ENCODE data around the gene LNX1.

DNA sequence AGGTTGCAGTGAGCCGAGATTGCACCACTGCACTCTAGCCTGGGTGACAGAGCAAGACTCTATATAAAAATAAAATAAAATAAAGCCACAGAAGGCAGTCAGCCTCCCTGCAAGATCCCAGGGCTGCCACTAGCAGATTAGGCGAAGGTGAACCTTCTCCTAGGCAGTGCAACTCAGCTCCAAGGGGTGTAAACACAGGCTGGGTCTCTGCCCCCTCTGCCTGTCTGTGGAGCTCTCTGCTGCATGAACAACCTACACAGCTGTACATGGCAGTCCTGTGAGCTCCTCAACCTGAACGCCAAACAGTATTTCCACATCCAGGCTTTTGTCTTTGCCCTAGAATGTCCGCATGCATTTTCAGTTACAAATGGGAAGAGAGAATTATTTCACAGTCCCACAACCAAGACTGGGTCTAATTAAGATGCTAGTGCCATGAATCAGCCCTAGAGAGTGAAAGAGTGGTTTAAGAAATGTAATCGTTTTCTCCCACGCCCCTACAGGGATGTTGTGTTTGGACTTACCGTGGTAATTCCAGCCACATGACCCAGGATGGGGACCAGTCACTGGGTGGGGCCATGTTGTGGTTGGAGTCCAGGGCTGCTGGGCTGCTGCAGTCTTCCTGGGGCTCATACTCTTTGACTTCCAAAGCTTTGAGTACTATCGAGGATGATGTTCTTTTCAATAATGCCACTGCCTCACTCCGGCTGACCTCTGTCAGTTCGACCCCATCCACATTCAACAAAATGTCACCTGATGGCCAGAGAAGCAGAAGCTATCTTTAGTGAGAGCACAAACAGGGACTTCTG, 114.9 kb downstream of the LNX1 start:
- TF ChIP-seq, protein P1, sequence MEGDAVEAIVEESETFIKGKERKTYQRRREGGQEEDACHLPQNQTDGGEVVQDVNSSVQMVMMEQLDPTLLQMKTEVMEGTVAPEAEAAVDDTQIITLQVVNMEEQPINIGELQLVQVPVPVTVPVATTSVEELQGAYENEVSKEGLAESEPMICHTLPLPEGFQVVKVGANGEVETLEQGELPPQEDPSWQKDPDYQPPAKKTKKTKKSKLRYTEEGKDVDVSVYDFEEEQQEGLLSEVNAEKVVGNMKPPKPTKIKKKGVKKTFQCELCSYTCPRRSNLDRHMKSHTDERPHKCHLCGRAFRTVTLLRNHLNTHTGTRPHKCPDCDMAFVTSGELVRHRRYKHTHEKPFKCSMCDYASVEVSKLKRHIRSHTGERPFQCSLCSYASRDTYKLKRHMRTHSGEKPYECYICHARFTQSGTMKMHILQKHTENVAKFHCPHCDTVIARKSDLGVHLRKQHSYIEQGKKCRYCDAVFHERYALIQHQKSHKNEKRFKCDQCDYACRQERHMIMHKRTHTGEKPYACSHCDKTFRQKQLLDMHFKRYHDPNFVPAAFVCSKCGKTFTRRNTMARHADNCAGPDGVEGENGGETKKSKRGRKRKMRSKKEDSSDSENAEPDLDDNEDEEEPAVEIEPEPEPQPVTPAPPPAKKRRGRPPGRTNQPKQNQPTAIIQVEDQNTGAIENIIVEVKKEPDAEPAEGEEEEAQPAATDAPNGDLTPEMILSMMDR (IDR thresholded peaks at IDR 0.05; ENCODE audit: extremely low read depth in 1 of 2, insufficient read depth in 1 of 2, low read depth in 1 of 2, low read length in 2 of 2) = no peak
- TF ChIP-seq POLR2AphosphoS5 (IDR thresholded peaks at IDR 0.05; ENCODE audit: insufficient read depth, low read depth, low read length) = no peak
- TF ChIP-seq POLR2A (IDR thresholded peaks at IDR 0.05; ENCODE audit: low read depth, low read length) = no peak
- TF ChIP-seq FOS (IDR thresholded peaks at IDR 0.05; ENCODE audit: borderline replicate concordance, insufficient read depth, low read length) = no peak
- no peak for TF ChIP-seq MYC (IDR thresholded peaks at IDR 0.05; ENCODE audit: low read depth, low read length)
- no peak for TF ChIP-seq EZH2 (IDR thresholded peaks at IDR 0.05; ENCODE audit: borderline replicate concordance, low read depth, low read length, severe bottlenecking)
- no peak for TF ChIP-seq JUN (IDR thresholded peaks at IDR 0.05; ENCODE audit: borderline replicate concordance, insufficient read depth, insufficient read length, low read depth)

All from endothelial cell of umbilical vein (primary cell).